ENCODE data around the gene TERB2. TPM values are rescaled to one million over a fixed set of nuclear protein-coding genes. Genes with fewer than 3 reads are reported as not detected.

TERB2 gene
- total RNA-seq, 1 donor from 2014 or later, result not detected

Other genes with a start within 250 kb of the TERB2 start
- 15.3 and 16.9 TPM in 2 replicates for gene PATL2, start 245.4 kb upstream of the TERB2 start, total RNA-seq
- gene B2M, start 245.2 kb upstream of the TERB2 start, total RNA-seq, result 4,961 and 5,148 TPM in 2 replicates
- gene TRIM69, start 220.2 kb upstream of the TERB2 start, total RNA-seq, result 70.8 and 75.1 TPM in 2 replicates
- 22.8 and 24.9 TPM in 2 replicates for gene SORD, start 66.5 kb downstream of the TERB2 start, total RNA-seq
- 0.02 TPM in 1 of 2 replicates, not detected in the other for gene DUOX2, start 157.5 kb downstream of the TERB2 start, total RNA-seq
- gene DUOXA2, start 157.6 kb downstream of the TERB2 start, total RNA-seq, result not detected in 2 replicates
- gene DUOXA1, start 173.2 kb downstream of the TERB2 start, total RNA-seq, result 0.21 TPM in 1 of 2 replicates, not detected in the other
- gene DUOX1, start 173.3 kb downstream of the TERB2 start, total RNA-seq, result 0.37 and 0.50 TPM in 2 replicates
- gene SHF, start 231.3 kb downstream of the TERB2 start, total RNA-seq, result 16.3 and 16.4 TPM in 2 replicates